SIG-M5 treated with dmso at 0.1 percent for 504 hours (cell line): ENCODE data around the gene VENTX.

Experiments
- DNase-seq: peaks from one replicate; lab custom pipeline; 2025; ENCODE audit not compliant: unreplicated experiment; lab: John Stamatoyannopoulos, UW

VENTX gene

GRCh38 chr10:133237588-133238465 lies at the start of gene VENTX:
Gene VENTX, plus strand, starts transcription at chr10:133237855. Its CDS starts 60 bp downstream, at chr10:133237915.
- no peak for DNase-seq

GRCh38 chr10:133187906-133188681 lies 49.6 kb upstream of the VENTX start:
- DNase-seq, result no peak

GRCh38 chr10:133189256-133189655 lies 48.4 kb upstream of the VENTX start:
- DNase-seq, result no peak

- no peak for DNase-seq
Measured at GRCh38 chr10:133189726-133190125, 47.9 kb upstream of the VENTX start.

- no peak for DNase-seq
Measured at GRCh38 chr10:133190225-133190624, 47.4 kb upstream of the VENTX start.

GRCh38 chr10:133191651-133192050 lies 46.0 kb upstream of the VENTX start:
- DNase-seq, result no peak

GRCh38 chr10:133194151-133194550 lies 43.5 kb upstream of the VENTX start:
- no peak for DNase-seq

GRCh38 chr10:133195096-133195495 lies 42.6 kb upstream of the VENTX start:
- DNase-seq, result no peak

- no peak for DNase-seq
Measured at GRCh38 chr10:133195611-133196010, 42.0 kb upstream of the VENTX start.

- DNase-seq, result no peak
Measured at GRCh38 chr10:133196221-133196915, 41.3 kb upstream of the VENTX start.

GRCh38 chr10:133196936-133197758 lies 40.5 kb upstream of the VENTX start:
- DNase-seq, result no peak

- no peak for DNase-seq
Measured at GRCh38 chr10:133197786-133198185, 39.9 kb upstream of the VENTX start.

- no peak for DNase-seq
Measured at GRCh38 chr10:133198206-133198605, 39.4 kb upstream of the VENTX start.

GRCh38 chr10:133198621-133199487 lies 38.8 kb upstream of the VENTX start:
- DNase-seq, result no peak

GRCh38 chr10:133199488-133199885 lies 38.2 kb upstream of the VENTX start:
- DNase-seq, result no peak

- DNase-seq, result no peak
Measured at GRCh38 chr10:133199992-133200611, 37.6 kb upstream of the VENTX start.

- DNase-seq, result no peak
Measured at GRCh38 chr10:133200621-133201031, 37.0 kb upstream of the VENTX start.

- no peak for DNase-seq
Measured at GRCh38 chr10:133201151-133201947, 36.3 kb upstream of the VENTX start.
